Astrocyte (in vitro differentiated cells and primary cell): ENCODE measurements around the gene CSMD2. TPM values are rescaled to one million over a fixed set of nuclear protein-coding genes. Genes with fewer than 3 reads are reported as not detected.

Experiments
- DNase-seq: peaks from one replicate; pipeline ENCODE4 v3.0.0-alpha.2; 2010; ENCODE audit warnings: low read depth
- FAIRE-seq: peaks from 2 replicates; lab custom pipeline; 2011; peaks lifted over from hg19 to GRCh38; lab: Jason Lieb, UNC
- H2AFZ ChIP-seq: 2 replicates; pipeline ENCODE4 v1.6.0; 2012; ENCODE audit warnings: low read depth, low read length, inconsistent platforms
- H3K27ac ChIP-seq: 2 replicates; pipeline ENCODE4 v1.5.1; 2011; ENCODE audit warnings: low read depth, low read length, inconsistent platforms
- H3K27me3 ChIP-seq: 2 replicates; pipeline ENCODE4 v1.6.0; 2011; ENCODE audit warnings: low read length, inconsistent platforms; ENCODE audit not compliant: insufficient read depth
- H3K36me3 ChIP-seq: 2 replicates; pipeline ENCODE4 v1.5.1; 2011; ENCODE audit warnings: low read length, inconsistent platforms; ENCODE audit not compliant: insufficient read depth
- H3K4me1 ChIP-seq: 2 replicates; pipeline ENCODE4 v1.5.1; 2011; ENCODE audit warnings: low read length, inconsistent platforms; ENCODE audit not compliant: insufficient read depth
- H3K4me2 ChIP-seq: 2 replicates; pipeline ENCODE4 v1.6.0; 2012; ENCODE audit warnings: low read length, inconsistent platforms
- H3K4me3 ChIP-seq: 2 replicates; pipeline ENCODE4 v1.5.1; 2011; ENCODE audit warnings: low read depth, mild to moderate bottlenecking, low read length, inconsistent platforms; ENCODE audit not compliant: insufficient read depth
- H3K79me2 ChIP-seq: 2 replicates; pipeline ENCODE4 v1.6.0; 2012; ENCODE audit warnings: mild to moderate bottlenecking, low read length, inconsistent platforms; ENCODE audit not compliant: insufficient read depth
- H3K9ac ChIP-seq: 2 replicates; pipeline ENCODE4 v1.6.0; 2012; ENCODE audit warnings: mild to moderate bottlenecking, low read length, inconsistent platforms
- H3K9me3 ChIP-seq: 2 replicates; pipeline ENCODE4 v1.5.1; 2012; ENCODE audit warnings: low read depth, mild to moderate bottlenecking, low read length, inconsistent platforms; ENCODE audit not compliant: insufficient read depth
- H4K20me1 ChIP-seq: 2 replicates; pipeline ENCODE4 v1.6.0; 2012; ENCODE audit warnings: low read length, inconsistent platforms; ENCODE audit not compliant: insufficient read depth
- H3K27ac Mint-ChIP-seq: one replicate; pipeline ENCODE4 v1.8.0; 2021; ENCODE audit warnings: mild to moderate bottlenecking, mixed read lengths; ENCODE audit not compliant: unreplicated experiment
- H3K27me3 Mint-ChIP-seq: one replicate; pipeline ENCODE4 v1.8.0; 2021; ENCODE audit warnings: low read depth, mixed read lengths; ENCODE audit not compliant: unreplicated experiment
- H3K36me3 Mint-ChIP-seq: one replicate; pipeline ENCODE4 v1.8.0; 2021; ENCODE audit warnings: low read depth, mixed read lengths; ENCODE audit not compliant: unreplicated experiment
- H3K4me1 Mint-ChIP-seq: one replicate; pipeline ENCODE4 v1.8.0; 2021; ENCODE audit warnings: low read depth, mixed read lengths; ENCODE audit not compliant: unreplicated experiment
- H3K4me3 Mint-ChIP-seq: one replicate; pipeline ENCODE4 v1.8.0; 2021; ENCODE audit warnings: mild to moderate bottlenecking, moderate library complexity, mixed read lengths; ENCODE audit not compliant: unreplicated experiment
- H3K9me3 Mint-ChIP-seq: one replicate; pipeline ENCODE4 v1.8.0; 2021; ENCODE audit warnings: mild to moderate bottlenecking, mixed read lengths; ENCODE audit not compliant: unreplicated experiment
- EZH2 ChIP-seq: IDR thresholded peaks from 2 replicates; pipeline ENCODE4 v1.6.1; 2012; ENCODE audit warnings: mild to moderate bottlenecking, low read length, inconsistent platforms; ENCODE audit not compliant: insufficient read depth
- total RNA-seq: library from RNA; stranded (reverse); gene quantifications from 2 replicates; pipeline ENCODE4 v1.2.1, GENCODE V29; 2021
- TF ChIP-seq, protein P1 (sequence below): IDR thresholded peaks from 2 replicates; pipeline ENCODE4 v1.5.1; 2011; ENCODE audit warnings: low read depth, mild to moderate bottlenecking, inconsistent platforms, low read length, moderate library complexity; ENCODE audit not compliant: insufficient read depth

CSMD2 gene
- total RNA-seq, 1 donor from 2014 or later = 11.1 TPM

GRCh38 chr1:33537885-33538284 is 627.1 kb downstream of the CSMD2 start:
- H3K27me3 ChIP-seq = no peaks in the 10 kb centered on the region
- no peaks in the 10 kb centered on the region for H3K9me3 ChIP-seq
- H3K9ac ChIP-seq = no peak overlapping the region
- H3K4me1 Mint-ChIP-seq = no peaks in the 10 kb centered on the region
- TF ChIP-seq, protein P1, sequence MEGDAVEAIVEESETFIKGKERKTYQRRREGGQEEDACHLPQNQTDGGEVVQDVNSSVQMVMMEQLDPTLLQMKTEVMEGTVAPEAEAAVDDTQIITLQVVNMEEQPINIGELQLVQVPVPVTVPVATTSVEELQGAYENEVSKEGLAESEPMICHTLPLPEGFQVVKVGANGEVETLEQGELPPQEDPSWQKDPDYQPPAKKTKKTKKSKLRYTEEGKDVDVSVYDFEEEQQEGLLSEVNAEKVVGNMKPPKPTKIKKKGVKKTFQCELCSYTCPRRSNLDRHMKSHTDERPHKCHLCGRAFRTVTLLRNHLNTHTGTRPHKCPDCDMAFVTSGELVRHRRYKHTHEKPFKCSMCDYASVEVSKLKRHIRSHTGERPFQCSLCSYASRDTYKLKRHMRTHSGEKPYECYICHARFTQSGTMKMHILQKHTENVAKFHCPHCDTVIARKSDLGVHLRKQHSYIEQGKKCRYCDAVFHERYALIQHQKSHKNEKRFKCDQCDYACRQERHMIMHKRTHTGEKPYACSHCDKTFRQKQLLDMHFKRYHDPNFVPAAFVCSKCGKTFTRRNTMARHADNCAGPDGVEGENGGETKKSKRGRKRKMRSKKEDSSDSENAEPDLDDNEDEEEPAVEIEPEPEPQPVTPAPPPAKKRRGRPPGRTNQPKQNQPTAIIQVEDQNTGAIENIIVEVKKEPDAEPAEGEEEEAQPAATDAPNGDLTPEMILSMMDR = no peak
- no peak for TF ChIP-seq EZH2
- no peak overlapping the region for H3K27ac ChIP-seq
- no peak for FAIRE-seq
- peaks cover 21% of the 10 kb centered on the region for H3K36me3 Mint-ChIP-seq
- H4K20me1 ChIP-seq = no peaks in the 10 kb centered on the region
- H3K27me3 Mint-ChIP-seq = peaks cover 11% of the 10 kb centered on the region
- H3K4me3 ChIP-seq = no peak overlapping the region
- H3K79me2 ChIP-seq = no peaks in the 10 kb centered on the region
- no peak overlapping the region for H2AFZ ChIP-seq
- H3K4me2 ChIP-seq = no peak overlapping the region
- no peak overlapping the region for H3K27ac Mint-ChIP-seq
- H3K9me3 Mint-ChIP-seq = no peaks in the 10 kb centered on the region
- H3K4me1 ChIP-seq = no peaks in the 10 kb centered on the region
- no peak overlapping the region for H3K4me3 Mint-ChIP-seq
- DNase-seq = no peak
- H3K36me3 ChIP-seq = no peaks in the 10 kb centered on the region

GRCh38 chr1:33535334-33535733 is 629.7 kb downstream of the CSMD2 start:
- H3K9me3 ChIP-seq = no peaks in the 10 kb centered on the region
- no peak overlapping the region for H3K4me3 Mint-ChIP-seq
- H3K79me2 ChIP-seq = no peaks in the 10 kb centered on the region
- H3K4me3 ChIP-seq = no peak overlapping the region
- no peak overlapping the region for H3K27ac Mint-ChIP-seq
- no peak overlapping the region for H3K27ac ChIP-seq
- DNase-seq (no peak), FAIRE-seq (no peak)
- H3K4me1 Mint-ChIP-seq = no peaks in the 10 kb centered on the region
- H2AFZ ChIP-seq = no peak overlapping the region
- H3K36me3 Mint-ChIP-seq = peaks cover 18% of the 10 kb centered on the region
- H3K27me3 ChIP-seq = no peaks in the 10 kb centered on the region
- no peaks in the 10 kb centered on the region for H4K20me1 ChIP-seq
- H3K4me1 ChIP-seq = no peaks in the 10 kb centered on the region
- H3K9ac ChIP-seq = no peak overlapping the region
- H3K27me3 Mint-ChIP-seq = peaks cover 13% of the 10 kb centered on the region
- H3K9me3 Mint-ChIP-seq = peaks cover 4% of the 10 kb centered on the region
- H3K36me3 ChIP-seq = no peaks in the 10 kb centered on the region
- no peak overlapping the region for H3K4me2 ChIP-seq
- no peak for TF ChIP-seq EZH2
- TF ChIP-seq, protein P1 = no peak

DNA sequence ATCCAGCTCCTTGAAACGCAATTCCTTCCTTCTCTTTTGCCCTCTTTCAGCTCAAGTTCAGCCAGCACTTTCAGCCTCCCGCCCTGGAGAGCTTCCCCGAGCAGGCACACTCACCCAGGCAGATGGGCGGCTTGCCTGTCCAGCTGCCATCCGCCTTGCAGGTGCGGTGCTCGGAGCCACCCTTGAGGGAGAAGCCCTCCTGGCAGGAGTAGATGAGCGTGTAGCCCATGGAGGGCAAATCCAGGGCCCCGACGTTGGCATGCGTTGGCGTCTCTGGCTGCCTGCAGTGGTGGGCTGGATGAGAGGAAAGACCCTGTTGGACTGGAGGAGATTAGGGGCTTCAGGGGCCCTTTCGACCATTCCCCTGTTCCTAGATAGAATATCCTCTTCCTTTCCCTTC is 632.1 kb downstream of the CSMD2 start:
- Histone ChIP-seq H3K4me2 (no peak overlapping the region), H3K27ac (no peak overlapping the region), H3K9me3 (no peaks in the 10 kb centered on the region), H3K27me3 (no peaks in the 10 kb centered on the region), H3K9ac (no peak overlapping the region), H4K20me1 (no peaks in the 10 kb centered on the region), H3K4me1 (no peaks in the 10 kb centered on the region), H2AFZ (no peak overlapping the region), H3K79me2 (no peaks in the 10 kb centered on the region), H3K36me3 (no peaks in the 10 kb centered on the region), H3K4me3 (no peak overlapping the region)
- no peaks in the 10 kb centered on the region for H3K4me1 Mint-ChIP-seq
- TF ChIP-seq, protein P1 = no peak
- no peak for TF ChIP-seq EZH2
- H3K9me3 Mint-ChIP-seq = peaks cover 4% of the 10 kb centered on the region
- no peak overlapping the region for H3K4me3 Mint-ChIP-seq
- H3K27ac Mint-ChIP-seq = no peak overlapping the region
- H3K27me3 Mint-ChIP-seq = peaks cover 13% of the 10 kb centered on the region
- no peak for FAIRE-seq
- H3K36me3 Mint-ChIP-seq = peaks cover 20% of the 10 kb centered on the region
- no peak for DNase-seq
